Measurements from ENCODE around the gene CLEC9A. TPM values are rescaled to one million over a fixed set of nuclear protein-coding genes. Genes with fewer than 3 reads are reported as not detected.

Gene CLEC9A
- total and polyA plus RNA-seq, 9 of the 15 experiments (the other 6 are each of a cell fraction or from before 2014, with no cell fraction given): not detected

- TF ChIP-seq TRIM24 (IDR thresholded peaks at IDR 0.05) (no peak), ZNF274 (IDR thresholded peaks at IDR 0.05; ENCODE audit: borderline replicate concordance, low read depth, low read length) (no peak), CHAMP1 (IDR thresholded peaks at IDR 0.05) (no peak), SIN3A (IDR thresholded peaks at IDR 0.05; ENCODE audit: borderline replicate concordance in 2 of 2, control insufficient read depth in 1 of 2, low read depth in 2 of 2, low read length in 2 of 2) (no peak), SMARCC2 (IDR thresholded peaks at IDR 0.05; ENCODE audit: low read depth) (no peak)
These were observed 3.2 kb upstream of the CLEC9A start (continued) for GRCh38 chr12:10027311-10027710.

DNA sequence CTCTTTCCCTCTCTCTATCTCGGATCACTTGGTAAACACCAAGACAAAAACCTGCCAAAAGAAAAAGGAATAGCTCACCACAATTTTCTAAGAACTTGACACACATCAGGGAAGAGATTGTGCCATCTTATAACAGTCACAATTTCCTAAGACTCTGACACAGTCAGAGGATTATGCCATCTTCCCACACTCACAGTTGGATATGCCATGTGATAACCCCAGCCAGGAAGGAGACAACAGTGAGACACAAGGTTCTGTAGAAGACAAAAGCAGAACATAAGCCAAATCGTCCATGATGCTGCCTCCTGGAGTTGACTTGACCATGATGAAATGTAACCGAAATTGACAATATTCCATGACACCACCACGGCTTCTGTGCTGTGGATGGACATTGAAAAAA is 2.8 kb upstream of the CLEC9A start:
- H3K27me3 ChIP-seq (ENCODE audit: control insufficient read depth in 2 of 2, insufficient read depth in 2 of 2, low read length in 2 of 2): no peaks in the 10 kb centered on the region
- H3K4me3 ChIP-seq: no peak overlapping the region
- no peaks in the 10 kb centered on the region for H3K9me3 ChIP-seq (replicated peaks; ENCODE audit: control insufficient read depth, insufficient read depth, low read depth, low read length)
- no peaks in the 10 kb centered on the region for H3K9me1 ChIP-seq (ENCODE audit: control insufficient read depth, insufficient read depth, low read length)
- no peak for TF ChIP-seq MEF2D (tag; conservative IDR thresholded peaks at IDR 0.05; ENCODE audit: low read depth)
- TF ChIP-seq, protein P1, sequence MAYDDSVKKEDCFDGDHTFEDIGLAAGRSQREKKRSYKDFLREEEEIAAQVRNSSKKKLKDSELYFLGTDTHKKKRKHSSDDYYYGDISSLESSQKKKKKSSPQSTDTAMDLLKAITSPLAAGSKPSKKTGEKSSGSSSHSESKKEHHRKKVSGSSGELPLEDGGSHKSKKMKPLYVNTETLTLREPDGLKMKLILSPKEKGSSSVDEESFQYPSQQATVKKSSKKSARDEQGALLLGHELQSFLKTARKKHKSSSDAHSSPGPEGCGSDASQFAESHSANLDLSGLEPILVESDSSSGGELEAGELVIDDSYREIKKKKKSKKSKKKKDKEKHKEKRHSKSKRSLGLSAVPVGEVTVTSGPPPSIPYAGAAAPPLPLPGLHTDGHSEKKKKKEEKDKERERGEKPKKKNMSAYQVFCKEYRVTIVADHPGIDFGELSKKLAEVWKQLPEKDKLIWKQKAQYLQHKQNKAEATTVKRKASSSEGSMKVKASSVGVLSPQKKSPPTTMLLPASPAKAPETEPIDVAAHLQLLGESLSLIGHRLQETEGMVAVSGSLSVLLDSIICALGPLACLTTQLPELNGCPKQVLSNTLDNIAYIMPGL (CRISPR knock-in tag; IDR thresholded peaks at IDR 0.05): no peak
- no peaks in the 10 kb centered on the region for H3K36me3 ChIP-seq (ENCODE audit: control insufficient read depth, insufficient read depth, low read length)
- in situ Hi-C loops (cut with MboI) (no loop called here), intact Hi-C loops (cut with micrococcal nuclease) (no loop called here)
- no peak overlapping the region for H3K4me2 ChIP-seq (ENCODE audit: insufficient read depth, low read length)
- ATAC-seq: no peak
- ChIA-PET CTCF (ENCODE audit: low intra/inter-chr PET ratio) (no interaction called here), POLR2A (interaction anchor here (0.6 kb wide), 1 partner anchor 642 kb away, joined by 3 read pairs; no protein-coding TSS in a partner anchor)
- WGBS (ENCODE audit: insufficient coverage, low coverage, missing lambda C conversion rate): 0% methylated on average over 3 of the region's 4 CpGs
- DNase-seq (ENCODE audit: extremely low read depth in 1 of 4, low spot score in 3 of 4): no peak
- no peak overlapping the region for H3K27ac ChIP-seq (ENCODE audit: extremely low read depth, low read depth, low read length)
- no TSS peak for BruUV-seq (replicated peaks)
- no peak for FAIRE-seq
- no peaks in the 10 kb centered on the region for H3K4me1 ChIP-seq (replicated peaks in 1 of 2; ENCODE audit: control insufficient read depth in 2 of 2, insufficient read depth in 2 of 2, low read length in 2 of 2)
- no peak overlapping the region for H3K9ac ChIP-seq (ENCODE audit: insufficient read depth in 1 of 2, low read depth in 2 of 2, low read length in 2 of 2)
- H2AFZ ChIP-seq (ENCODE audit: low read depth, low read length): no peak overlapping the region
- no peaks in the 10 kb centered on the region for H3K79me2 ChIP-seq (ENCODE audit: control insufficient read depth, insufficient read depth, low read length)
- no peaks in the 10 kb centered on the region for H4K20me1 ChIP-seq (replicated peaks; ENCODE audit: control insufficient read depth, insufficient read depth, low read length)
